Fibroblast of gingiva (primary cell): ENCODE results near the gene GJD4.
A peak's percentile ranks its signal among the peaks of the same experiment; 100 is the strongest.

Source experiments
- DNase-seq: peaks from one replicate; pipeline ENCODE4 v3.0.0-alpha.2; 2011; ENCODE audit warnings: low read depth

Gene GJD4, protein sequence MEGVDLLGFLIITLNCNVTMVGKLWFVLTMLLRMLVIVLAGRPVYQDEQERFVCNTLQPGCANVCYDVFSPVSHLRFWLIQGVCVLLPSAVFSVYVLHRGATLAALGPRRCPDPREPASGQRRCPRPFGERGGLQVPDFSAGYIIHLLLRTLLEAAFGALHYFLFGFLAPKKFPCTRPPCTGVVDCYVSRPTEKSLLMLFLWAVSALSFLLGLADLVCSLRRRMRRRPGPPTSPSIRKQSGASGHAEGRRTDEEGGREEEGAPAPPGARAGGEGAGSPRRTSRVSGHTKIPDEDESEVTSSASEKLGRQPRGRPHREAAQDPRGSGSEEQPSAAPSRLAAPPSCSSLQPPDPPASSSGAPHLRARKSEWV

GRCh38 chr10:35605191-35605590, at the start of gene GJD4:
Gene GJD4, plus strand, starts transcription at chr10:35605341. Its CDS starts 227 bp downstream, at chr10:35605568.
- DNase-seq: no peak

- no peak for DNase-seq
Observed at GRCh38 chr10:35555962-35556930, 48.9 kb upstream of the GJD4 start.

DNA sequence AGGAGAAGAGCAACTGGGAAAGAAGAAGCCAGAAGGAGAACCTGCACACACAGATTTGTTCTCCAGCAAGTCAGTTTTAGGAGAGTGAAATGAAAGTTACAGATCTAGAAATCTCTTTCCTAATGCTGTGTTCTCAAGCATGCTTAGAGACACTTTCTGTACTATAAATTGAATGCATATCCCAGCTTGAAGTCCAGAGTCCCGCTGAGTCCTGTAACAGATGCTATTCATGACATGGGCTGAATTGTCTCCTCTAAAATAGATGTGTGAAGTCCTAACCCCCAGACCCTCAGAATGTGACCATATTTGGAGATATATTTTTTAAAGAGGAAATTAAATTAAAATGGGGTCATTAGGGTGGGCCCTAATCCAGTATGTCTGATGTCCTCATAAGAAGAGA, 46.9 kb upstream of the GJD4 start:
- DNase-seq: no peak

DNA sequence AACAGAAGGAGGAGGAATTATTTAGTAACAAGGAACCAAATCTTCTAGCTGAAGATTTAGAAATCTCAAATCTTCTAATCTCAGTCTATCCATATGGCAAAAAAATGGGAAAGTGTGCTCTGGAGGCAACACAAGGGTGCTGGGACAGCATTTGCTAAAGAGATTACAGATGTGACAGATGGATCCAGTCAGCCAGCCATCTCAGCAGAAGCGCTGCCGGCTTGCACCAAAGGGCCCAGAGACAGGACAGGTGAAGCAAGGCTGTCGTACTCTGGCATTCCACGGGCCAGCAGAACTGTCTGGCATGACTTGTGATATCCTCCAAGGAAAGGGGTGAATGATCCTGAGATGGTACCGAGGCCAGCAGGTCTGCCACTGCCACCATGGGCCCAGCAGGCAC, 45.7 kb upstream of the GJD4 start:
- DNase-seq: no peak

DNA sequence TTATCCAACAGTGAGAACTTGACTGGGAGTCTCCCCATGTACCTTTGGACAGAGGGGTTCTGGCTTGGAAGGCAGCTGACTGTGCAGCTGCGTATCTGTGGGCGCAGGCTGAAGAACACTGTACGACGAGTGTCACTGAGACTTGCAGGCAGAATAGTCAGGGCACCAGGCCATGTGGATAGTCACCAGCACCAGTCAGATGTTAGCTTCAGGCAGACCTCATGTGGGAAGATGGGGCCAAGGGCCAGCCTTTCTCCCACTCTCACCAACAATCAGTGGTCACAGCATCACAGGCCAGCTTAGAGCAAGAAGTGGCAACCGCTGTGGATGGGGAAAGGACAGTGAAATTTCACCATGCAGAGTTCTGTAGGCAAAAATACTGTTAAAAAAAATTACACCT, 43.4 kb upstream of the GJD4 start:
- DNase-seq: no peak

GRCh38 chr10:35562427-35562826, 42.7 kb upstream of the GJD4 start:
- no peak for DNase-seq

DNA sequence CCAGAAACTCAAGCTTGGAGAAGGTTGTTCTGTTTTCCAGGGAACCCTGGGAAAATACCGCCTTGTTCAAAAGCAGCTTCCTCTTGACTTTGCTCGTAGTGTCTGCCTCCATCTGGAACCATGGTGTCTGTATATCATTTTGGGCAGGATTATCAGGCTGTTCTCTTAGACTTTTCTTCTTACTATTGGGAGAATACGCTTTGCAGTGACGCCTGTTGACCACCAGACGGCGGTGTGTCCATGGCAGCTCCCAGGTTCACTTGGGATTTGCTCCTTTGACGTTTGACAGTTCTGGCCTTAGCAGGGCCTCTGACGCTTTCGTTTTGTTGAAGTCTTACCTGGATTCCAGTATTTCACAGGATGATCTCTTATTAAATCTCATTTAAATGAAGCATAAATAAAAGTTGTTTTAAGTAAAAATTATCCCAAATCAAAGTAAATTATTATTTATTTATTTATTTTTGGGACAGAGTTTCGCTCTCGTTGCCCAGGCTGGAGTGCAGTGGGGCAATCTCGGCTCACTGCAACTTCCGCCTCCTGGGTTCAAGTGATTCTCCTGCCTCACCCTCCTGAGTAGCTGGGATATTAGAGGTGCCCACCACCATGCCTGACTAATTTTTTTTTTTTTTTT, 41.8 kb upstream of the GJD4 start:
- DNase-seq: peak; percentile 62

- no peak for DNase-seq
Observed at GRCh38 chr10:35564341-35564968, 40.7 kb upstream of the GJD4 start.

DNA sequence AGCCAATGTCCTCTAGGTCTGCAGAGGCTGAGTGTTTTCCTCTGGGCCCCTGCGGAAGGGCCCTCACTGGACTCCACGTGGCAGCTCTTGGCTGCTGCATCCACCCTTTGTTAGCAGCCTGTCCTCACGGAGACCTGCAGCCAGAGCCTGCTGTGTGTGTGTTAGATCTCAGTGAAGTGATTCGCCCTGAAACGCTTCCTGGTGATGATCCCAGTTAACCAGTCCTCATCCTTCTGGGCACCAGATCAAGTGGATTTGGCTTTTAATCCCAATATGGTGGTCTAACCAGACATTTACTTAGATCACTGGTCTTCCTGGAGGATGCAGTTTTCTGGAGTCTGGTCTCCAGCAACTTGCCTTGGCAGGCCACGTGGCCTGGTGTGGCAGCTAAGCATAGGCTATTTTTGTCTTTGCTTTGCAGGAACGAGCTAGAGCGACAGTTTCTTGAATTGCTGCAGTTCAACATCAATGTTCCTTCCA, 39.5 kb upstream of the GJD4 start:
- DNase-seq: no peak

DNA sequence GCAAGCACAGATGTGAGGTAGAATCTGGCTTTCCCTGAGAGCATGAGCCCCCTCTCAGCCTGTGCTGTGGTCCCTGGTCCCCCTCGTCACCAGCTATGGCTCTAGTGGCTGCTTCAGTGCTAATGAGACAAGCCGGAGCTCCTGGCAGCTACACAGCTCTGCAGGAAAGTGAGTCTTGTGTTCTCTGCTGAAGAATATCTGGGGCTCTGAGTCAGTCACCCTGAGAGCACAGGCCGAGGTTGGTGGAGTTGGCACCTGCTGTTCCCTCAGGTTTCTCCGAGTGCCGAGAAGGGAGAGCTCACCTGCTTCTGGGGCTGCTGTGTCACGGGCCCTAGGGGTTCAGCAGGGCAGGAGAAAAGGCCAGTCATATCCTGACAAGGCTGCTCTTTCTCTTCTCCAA, 37.2 kb upstream of the GJD4 start:
- no peak for DNase-seq

GRCh38 chr10:35568483-35569015, 36.6 kb upstream of the GJD4 start:
- DNase-seq: no peak

DNA sequence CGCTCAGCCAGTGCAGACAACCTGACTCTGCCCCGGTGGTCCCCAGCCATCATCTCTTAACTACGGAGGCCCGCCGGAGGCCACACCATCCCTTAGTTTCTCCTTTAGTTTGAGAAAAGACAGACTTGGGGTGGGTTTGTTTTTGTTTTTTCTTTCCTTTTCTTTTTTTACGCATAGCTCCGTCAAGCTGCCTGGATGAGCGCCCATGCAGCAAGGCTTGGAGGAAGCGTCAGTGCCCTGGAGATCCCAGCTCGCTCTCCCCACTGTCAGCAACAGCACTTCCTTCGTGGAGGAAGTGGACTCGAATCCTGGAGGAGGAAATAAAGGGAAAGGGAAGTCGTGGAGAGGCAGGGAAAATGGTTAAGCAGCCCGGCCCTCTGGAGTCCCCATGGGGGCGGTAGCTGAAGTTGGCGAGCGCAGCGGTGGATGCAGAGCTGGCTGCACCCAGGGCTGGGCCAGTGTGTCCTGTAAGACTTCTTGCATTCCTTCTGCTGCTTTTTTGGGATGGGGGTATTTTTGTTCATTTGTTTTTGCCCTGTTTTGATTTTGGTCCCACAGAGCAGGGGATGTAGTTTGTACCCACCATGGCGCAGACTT, 35.9 kb upstream of the GJD4 start:
- DNase-seq: no peak

DNA sequence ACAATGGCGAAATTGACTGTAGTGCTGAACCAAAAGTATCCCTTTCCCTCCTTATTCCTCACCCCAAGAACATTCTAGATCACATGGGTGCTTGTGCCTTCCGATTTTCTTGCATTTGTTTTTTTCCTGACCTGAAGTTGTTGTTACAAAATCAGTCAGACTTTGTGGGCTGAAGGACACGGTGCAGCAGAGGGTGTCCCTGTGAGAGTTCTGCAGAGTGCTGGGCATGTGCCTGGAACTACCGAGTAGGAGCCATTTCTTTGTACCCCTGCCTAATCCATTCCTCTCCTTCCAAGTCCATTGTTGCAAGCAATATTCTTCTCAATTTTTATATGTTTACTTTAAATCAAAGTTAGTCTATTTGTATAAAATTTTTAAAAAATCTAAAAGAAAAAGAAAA, 35.3 kb upstream of the GJD4 start:
- no peak for DNase-seq

GRCh38 chr10:35570397-35570796, 34.7 kb upstream of the GJD4 start:
- DNase-seq: no peak

GRCh38 chr10:35572583-35572982, 32.6 kb upstream of the GJD4 start:
- DNase-seq: no peak

DNA sequence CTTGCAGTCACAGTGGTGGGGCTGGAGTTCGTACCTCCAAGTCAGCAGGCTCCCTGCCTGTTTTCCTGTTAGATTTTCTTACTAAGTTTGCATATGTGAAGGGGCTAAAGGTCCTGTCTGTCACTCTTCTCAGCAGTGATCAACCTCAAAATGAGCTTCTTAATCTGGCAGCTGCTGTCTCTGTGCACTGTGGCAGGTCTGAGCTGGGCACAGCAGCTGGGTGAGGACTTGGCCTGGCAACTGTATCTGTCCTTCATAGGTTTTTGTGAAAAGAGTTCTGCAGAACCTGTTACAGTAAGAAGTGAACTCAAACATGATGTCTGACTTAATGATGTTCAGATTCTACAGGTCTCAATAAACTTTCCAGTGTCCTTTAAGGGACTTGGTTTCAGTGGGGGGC, 31.3 kb upstream of the GJD4 start:
- no peak for DNase-seq

- DNase-seq: peak; percentile 18
Observed at GRCh38 chr10:35574924-35575352, 30.2 kb upstream of the GJD4 start.

DNA sequence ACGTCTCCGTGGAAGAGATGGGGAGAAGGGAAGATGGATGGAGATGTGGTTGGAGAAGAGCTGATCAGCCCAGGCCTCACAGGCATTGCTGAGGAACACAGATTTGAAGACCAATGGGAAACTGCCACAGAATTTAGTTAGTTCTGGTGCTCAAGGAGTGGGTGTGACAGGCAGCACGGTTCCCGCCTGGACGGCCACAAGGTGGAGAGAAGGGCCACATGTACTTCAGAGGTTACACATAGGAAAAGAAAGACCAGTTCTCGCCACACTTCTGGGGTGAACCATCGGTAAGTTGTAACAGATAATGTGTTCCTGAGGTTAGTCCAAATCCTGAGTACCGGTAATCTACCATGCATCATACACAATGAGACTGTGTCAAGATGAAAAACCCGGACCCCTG, 29.5 kb upstream of the GJD4 start:
- DNase-seq: no peak

DNA sequence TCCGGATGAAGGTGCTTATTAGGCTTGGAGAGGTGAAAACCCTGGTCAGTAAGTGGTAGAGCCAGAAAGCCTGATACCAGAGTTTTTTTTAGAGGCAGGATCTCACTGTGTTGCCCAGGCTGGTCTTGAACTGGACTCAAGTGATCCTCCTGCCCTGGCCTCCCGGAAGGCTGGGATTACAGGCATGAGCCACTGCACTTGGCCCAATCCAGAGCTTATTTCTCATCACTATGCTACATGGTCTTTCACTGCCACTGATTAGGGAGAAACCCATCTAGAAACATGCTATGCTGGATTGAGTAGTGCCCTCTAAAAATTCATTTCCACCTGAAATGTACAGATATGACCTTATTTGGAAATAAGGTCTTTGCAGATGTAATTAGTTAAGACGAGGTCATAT, 28.4 kb upstream of the GJD4 start:
- DNase-seq: no peak

GRCh38 chr10:35577926-35578617, 27.1 kb upstream of the GJD4 start:
- DNase-seq: no peak

GRCh38 chr10:35578618-35578956, 26.6 kb upstream of the GJD4 start:
- DNase-seq: no peak
